HL-60/S4 treated with phorbol 12-myristate 13-acetate at 8.2 ng/mL for 4 days and 3 days (cell line): ENCODE results near the gene RPL6.

Experiments used
- in situ Hi-C: fragments of 300-500 bp; cut with MboI; formaldehyde crosslinking; loops from 2 replicates; pipeline ENCODE4 v1.15.0; 2022; ENCODE audit warnings: low sequenced_read_pairs

The RPL6 gene

GRCh38 chr12:112381406-112381882 is 28.0 kb downstream of the RPL6 start:
- in situ Hi-C loops: no loop called here

GRCh38 chr12:112380663-112381405 is 28.6 kb downstream of the RPL6 start:
- in situ Hi-C loops: no loop called here

- in situ Hi-C loops: no loop called here
These were observed 34.3 kb downstream of the RPL6 start for GRCh38 chr12:112375105-112375504.

GRCh38 chr12:112374166-112374740 is 35.2 kb downstream of the RPL6 start:
- in situ Hi-C loops: no loop called here

- in situ Hi-C loops: no loop called here
These were observed 38.4 kb downstream of the RPL6 start for GRCh38 chr12:112370868-112371510.

- in situ Hi-C loops: no loop called here
These were observed 39.2 kb downstream of the RPL6 start for GRCh38 chr12:112370199-112370598.

GRCh38 chr12:112368856-112369255 is 40.5 kb downstream of the RPL6 start:
- in situ Hi-C loops: no loop called here

- in situ Hi-C loops: no loop called here
These were observed 41.4 kb downstream of the RPL6 start for GRCh38 chr12:112367965-112368364.

GRCh38 chr12:112362310-112362709 is 47.1 kb downstream of the RPL6 start:
- in situ Hi-C loops: no loop called here

GRCh38 chr12:112361271-112361670 is 48.1 kb downstream of the RPL6 start:
- in situ Hi-C loops: no loop called here

GRCh38 chr12:112359290-112359689 is 50.1 kb downstream of the RPL6 start:
- in situ Hi-C loops: no loop called here

- in situ Hi-C loops: no loop called here
These were observed 52.2 kb downstream of the RPL6 start for GRCh38 chr12:112357214-112357613.
